Measurements from ENCODE around the gene ECHDC3.
A peak's percentile ranks its signal among the peaks of the same experiment; 100 is the strongest.

Gene ECHDC3

GRCh38 chr10:11725912-11726311 is 16.3 kb upstream of the ECHDC3 start (continued):
- no peak for TF ChIP-seq PRDM10 (tag by site-specific recombination; IDR thresholded peaks at IDR 0.05)
- no peak for TF ChIP-seq ZNF707 (tag by site-specific recombination; IDR thresholded peaks at IDR 0.05)
- TF ChIP-seq ZNF121 (tag by site-specific recombination; IDR thresholded peaks at IDR 0.05) = no peak
- no peak for TF ChIP-seq MZF1 (tag by site-specific recombination; IDR thresholded peaks at IDR 0.05; ENCODE audit: borderline replicate concordance)
- no peak for TF ChIP-seq ZNF280C (tag by site-specific recombination; IDR thresholded peaks at IDR 0.05)
- TF ChIP-seq ZNF518A (tag by site-specific recombination; conservative IDR thresholded peaks at IDR 0.05; ENCODE audit: low read depth) = no peak
- TF ChIP-seq ZNF514 (tag by site-specific recombination; IDR thresholded peaks at IDR 0.05) = no peak

- Histone ChIP-seq H3K9me3 (ENCODE audit: control insufficient read depth, insufficient read depth, low read depth, low read length) (no peaks in the 10 kb centered on the region), H3K27ac (ENCODE audit: extremely low read depth, low read depth, low read length) (no peak overlapping the region), H3K4me1 (ENCODE audit: control insufficient read depth, insufficient read depth, low read length) (no peaks in the 10 kb centered on the region), H3K4me3 (ENCODE audit: low read depth, low read length) (no peak overlapping the region), H3K36me3 (ENCODE audit: control insufficient read depth in 2 of 2, insufficient read depth in 1 of 2, low read length in 2 of 2) (no peaks in the 10 kb centered on the region)
- CTCF ChIA-PET = interaction anchor here (0.6 to 1.5 kb wide), 2 partner anchors 30 to 395 kb away, joined by 3 to 5 read pairs; no protein-coding TSS in a partner anchor
- TF ChIP-seq ZNF664 (tag by site-specific recombination; IDR thresholded peaks at IDR 0.05) (no peak), HOXC10 (CRISPR knock-in tag; IDR thresholded peaks at IDR 0.05) (no peak)
- POLR2A ChIA-PET = interaction anchor here (0.5 kb wide), 1 partner anchor 66 kb away, joined by 3 read pairs; no protein-coding TSS in a partner anchor
Observed at GRCh38 chr10:11727563-11727962, 14.6 kb upstream of the ECHDC3 start.

- ChIA-PET CTCF (interaction anchor here (0.7 to 1.5 kb wide), 3 partner anchors 18 to 208 kb away, joined by 3 to 5 read pairs (median 3); no protein-coding TSS in a partner anchor), POLR2A (no interaction called here)
Observed at GRCh38 chr10:11728353-11728752, 13.8 kb upstream of the ECHDC3 start.

More at GRCh38 chr10:11728353-11728752, 13.8 kb upstream of the ECHDC3 start:
- TF ChIP-seq ZNF776 (tag by site-specific recombination; IDR thresholded peaks at IDR 0.05; ENCODE audit: borderline replicate concordance) (peak; percentile 85), SETDB1 (IDR thresholded peaks at IDR 0.05; ENCODE audit: insufficient read length, low read length) (peak; percentile 34), ZNF280C (tag by site-specific recombination; IDR thresholded peaks at IDR 0.05) (no peak), YY1 (tag by site-specific recombination; IDR thresholded peaks at IDR 0.05) (no peak)
- no peaks in the 10 kb centered on the region for H3K4me1 ChIP-seq (ENCODE audit: control insufficient read depth, insufficient read depth, low read length)
- H3K36me3 ChIP-seq (ENCODE audit: control insufficient read depth in 2 of 2, insufficient read depth in 1 of 2, low read length in 2 of 2) = no peaks in the 10 kb centered on the region
- no peak overlapping the region for H3K4me3 ChIP-seq (ENCODE audit: low read depth, low read length)
- H3K9me3 ChIP-seq (ENCODE audit: control insufficient read depth, insufficient read depth, low read depth, low read length) = no peaks in the 10 kb centered on the region
- H3K27ac ChIP-seq (ENCODE audit: extremely low read depth, low read depth, low read length) = no peak overlapping the region

All from HEK293 (cell line).